ENCODE results near the gene RPS2.

The RPS2 gene

DNA sequence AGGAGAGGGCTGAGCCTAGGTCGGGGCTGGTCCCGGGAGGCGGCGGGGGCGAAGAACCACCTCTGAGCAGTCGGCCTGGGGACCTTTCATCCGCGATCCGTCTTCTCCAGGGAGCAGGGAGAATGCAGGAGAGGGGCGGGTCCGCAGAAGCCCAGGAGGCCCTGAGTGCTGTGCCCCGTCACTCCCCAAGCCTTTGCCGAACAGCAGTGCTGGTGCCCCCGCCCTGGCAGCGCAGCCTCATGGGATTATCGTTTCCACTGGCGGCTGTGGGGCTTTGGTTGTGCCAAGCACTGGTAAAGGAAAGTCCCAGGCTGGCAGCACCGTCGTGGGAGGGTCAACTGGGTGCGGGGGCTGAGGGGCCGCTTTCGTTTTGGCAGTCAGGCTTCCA, 7.9 kb upstream of the RPS2 start:
- Histone ChIP-seq H3K27me3 (ENCODE audit: control insufficient read depth, insufficient read depth, low read length) (no peaks in the 10 kb centered on the region), H3K79me2 (peaks cover 9% of the 10 kb centered on the region), H3K4me2 (ENCODE audit: low read length) (peak overlapping the region; percentile 100), H3K36me3 (ENCODE audit: control insufficient read depth, insufficient read depth, low read length) (no peaks in the 10 kb centered on the region), H2AFZ (peak overlapping the region; percentile 100), H3K4me1 (peaks cover 2% of the 10 kb centered on the region), H3K9me3 (ENCODE audit: control insufficient read depth, low read length) (no peaks in the 10 kb centered on the region), H3K9ac (peak overlapping the region; percentile 91), H3K27ac (no peak overlapping the region), H3K4me3 (ENCODE audit: low read depth, low read length) (peak overlapping the region; percentile 98)
- no peak for TF ChIP-seq CTCF (IDR thresholded peaks at IDR 0.05)

GRCh38 chr16:1971796-1972489, 7.3 kb upstream of the RPS2 start, which contains the start of gene TBL3:
Gene TBL3 (plus strand): TSS chr16:1972053. CDS start chr16:1972165, 112 bp downstream.
- TF ChIP-seq CTCF (IDR thresholded peaks at IDR 0.05): no peak
- Histone ChIP-seq H3K9me3 (ENCODE audit: control insufficient read depth, low read length) (no peaks in the 10 kb centered on the region), H3K4me3 (ENCODE audit: low read depth, low read length) (peak within 1 kb of the TSS; percentile 98), H3K27me3 (ENCODE audit: control insufficient read depth, insufficient read depth, low read length) (no peaks in the 10 kb centered on the region), H3K27ac (peak within 1 kb of the TSS; percentile 80), H3K4me2 (ENCODE audit: low read length) (peak within 1 kb of the TSS; percentile 100), H2AFZ (peak within 1 kb of the TSS; percentile 100), H3K4me1 (peaks cover 2% of the 10 kb centered on the region), H3K9ac (peak within 1 kb of the TSS; percentile 91), H3K36me3 (ENCODE audit: control insufficient read depth, insufficient read depth, low read length) (no peaks in the 10 kb centered on the region), H3K79me2 (peaks cover 9% of the 10 kb centered on the region)

- Histone ChIP-seq H3K9me3 (ENCODE audit: control insufficient read depth, low read length) (no peaks in the 10 kb centered on the region), H3K27ac (no peak overlapping the region)
Measured at GRCh38 chr16:1968146-1968953, 3.7 kb upstream of the RPS2 start.

DNA sequence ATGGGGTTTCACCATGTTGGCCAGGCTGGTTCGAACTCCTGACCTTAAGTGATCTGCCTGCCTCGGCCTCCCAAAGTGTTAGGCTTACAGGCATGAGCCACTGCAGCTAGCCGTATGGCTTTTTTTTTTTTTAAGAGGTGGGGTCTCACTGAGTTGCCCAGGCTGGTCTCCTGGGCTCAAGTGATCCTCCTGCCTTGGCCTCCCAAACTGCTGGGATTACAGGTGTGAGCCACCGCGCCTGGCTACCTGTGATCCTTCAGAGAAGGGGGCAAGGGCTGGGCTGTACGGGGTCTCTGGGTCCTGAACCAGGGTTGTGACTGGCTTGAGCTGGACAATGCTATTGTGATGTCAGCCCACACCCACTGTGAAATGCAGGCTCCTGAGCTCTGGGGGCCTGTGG, 1.8 kb upstream of the RPS2 start, which contains the start of gene RNF151:
Gene RNF151, plus strand, starts transcription at position 397 of the 400 bp plus-strand sequence. CDS start 26 bp downstream, outside the sequence.
- peaks cover 2% of the 10 kb centered on the region for H3K4me1 ChIP-seq
- peak within 1 kb of the TSS; percentile 73 for H3K4me2 ChIP-seq (ENCODE audit: low read length)
- no peak within 1 kb of the TSS for H3K27ac ChIP-seq
- H3K36me3 ChIP-seq (ENCODE audit: control insufficient read depth, insufficient read depth, low read length): no peaks in the 10 kb centered on the region
- no peak within 1 kb of the TSS for H3K9ac ChIP-seq
- no peak for TF ChIP-seq CTCF (IDR thresholded peaks at IDR 0.05)
- H2AFZ ChIP-seq: no peak within 1 kb of the TSS
- H3K79me2 ChIP-seq: no peaks in the 10 kb centered on the region
- H3K27me3 ChIP-seq (ENCODE audit: control insufficient read depth, insufficient read depth, low read length): no peaks in the 10 kb centered on the region
- peak within 1 kb of the TSS; percentile 94 for H3K4me3 ChIP-seq (ENCODE audit: low read depth, low read length)
- no peaks in the 10 kb centered on the region for H3K9me3 ChIP-seq (ENCODE audit: control insufficient read depth, low read length)

More at GRCh38 chr16:1968146-1968953, 3.7 kb upstream of the RPS2 start:
- Histone ChIP-seq H3K27me3 (ENCODE audit: control insufficient read depth, insufficient read depth, low read length) (no peaks in the 10 kb centered on the region), H3K4me1 (peaks cover 4% of the 10 kb centered on the region), H3K36me3 (ENCODE audit: control insufficient read depth, insufficient read depth, low read length) (no peaks in the 10 kb centered on the region), H3K79me2 (peaks cover 9% of the 10 kb centered on the region), H3K4me3 (ENCODE audit: low read depth, low read length) (no peak overlapping the region), H2AFZ (no peak overlapping the region), H3K9ac (no peak overlapping the region), H3K4me2 (ENCODE audit: low read length) (no peak overlapping the region)
- no peak for TF ChIP-seq CTCF (IDR thresholded peaks at IDR 0.05)
